ENCODE data around the gene CFAP46. TPM values are rescaled to one million over a fixed set of nuclear protein-coding genes. Genes with fewer than 3 reads are reported as not detected.

CFAP46 gene
- polyA plus RNA-seq, 1 donor from 2014 or later: 2.6 TPM

DNA sequence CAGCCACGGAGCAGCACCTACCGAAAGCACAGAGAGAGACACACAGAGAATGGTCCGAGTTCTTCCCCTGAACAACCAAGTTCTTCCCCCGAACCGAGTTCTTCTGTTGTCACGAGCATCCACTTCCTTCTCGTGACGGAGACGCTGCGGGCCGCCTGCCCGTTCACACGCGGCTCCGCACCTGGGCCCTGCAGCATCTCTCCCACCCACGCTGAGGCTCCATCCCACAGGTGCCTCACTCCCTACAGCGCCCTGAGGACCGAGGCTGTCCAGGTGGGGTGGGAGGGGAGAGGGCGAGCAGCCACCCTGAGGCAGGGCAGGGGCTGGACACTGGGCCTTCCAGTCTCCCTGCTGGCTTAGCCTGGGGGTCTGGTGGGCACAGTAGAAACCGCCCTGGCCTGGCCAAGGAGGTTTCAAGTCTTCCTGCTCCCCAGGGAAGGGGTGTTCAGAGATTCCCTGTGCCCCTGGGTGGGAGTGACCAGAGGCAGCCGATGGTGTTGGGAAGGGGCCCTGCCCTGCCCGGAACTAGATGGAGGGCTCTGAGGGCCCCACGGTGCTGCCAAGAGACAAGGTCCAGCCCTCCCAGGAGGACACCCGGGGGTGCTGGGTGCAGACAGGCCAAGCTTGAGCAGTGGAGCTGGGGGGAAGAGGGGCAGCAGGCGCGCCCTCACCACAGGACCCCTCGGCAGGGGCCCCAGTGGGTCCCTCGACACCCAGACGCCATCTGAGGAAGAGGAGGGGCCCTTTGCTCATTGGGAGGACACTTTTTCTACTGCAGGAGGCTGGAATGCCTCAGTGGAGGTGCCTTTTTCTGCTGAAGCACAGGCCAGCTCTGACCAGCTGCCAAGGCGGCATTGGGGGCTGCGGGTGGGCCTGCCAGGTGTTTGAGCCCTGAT is 151.2 kb downstream of the CFAP46 start:
- no peak overlapping the region for H2AFZ ChIP-seq (ENCODE audit: low read depth, low read length)
- H3K9me2 ChIP-seq (ENCODE audit: insufficient read depth, low read length): no peaks in the 10 kb centered on the region
- H3K27ac ChIP-seq (ENCODE audit: low read length): no peak overlapping the region
- no peak overlapping the region for H3K4me3 ChIP-seq (ENCODE audit: low read length)
- no peaks in the 10 kb centered on the region for H4K20me1 ChIP-seq (ENCODE audit: insufficient read depth)
- H3K4me2 ChIP-seq (ENCODE audit: low read length): no peak overlapping the region
- no peak overlapping the region for H3K9ac ChIP-seq (ENCODE audit: low read length)
- H3K36me3 ChIP-seq (ENCODE audit: insufficient read depth, low read length): no peaks in the 10 kb centered on the region
- no peaks in the 10 kb centered on the region for H3F3A ChIP-seq (ENCODE audit: insufficient read depth, low read length, poor library complexity, severe bottlenecking)
- peaks cover 53% of the 10 kb centered on the region for H3K27me3 ChIP-seq (ENCODE audit: insufficient read depth, low read depth, low read length)
- no peaks in the 10 kb centered on the region for H3K9me3 ChIP-seq (ENCODE audit: low read length)
- no peaks in the 10 kb centered on the region for H3K79me2 ChIP-seq (replicated peaks; ENCODE audit: insufficient read depth, low read length)
- TF ChIP-seq TAF1 (IDR thresholded peaks at IDR 0.05; ENCODE audit: low read depth): no peak
- TF ChIP-seq, protein P1, sequence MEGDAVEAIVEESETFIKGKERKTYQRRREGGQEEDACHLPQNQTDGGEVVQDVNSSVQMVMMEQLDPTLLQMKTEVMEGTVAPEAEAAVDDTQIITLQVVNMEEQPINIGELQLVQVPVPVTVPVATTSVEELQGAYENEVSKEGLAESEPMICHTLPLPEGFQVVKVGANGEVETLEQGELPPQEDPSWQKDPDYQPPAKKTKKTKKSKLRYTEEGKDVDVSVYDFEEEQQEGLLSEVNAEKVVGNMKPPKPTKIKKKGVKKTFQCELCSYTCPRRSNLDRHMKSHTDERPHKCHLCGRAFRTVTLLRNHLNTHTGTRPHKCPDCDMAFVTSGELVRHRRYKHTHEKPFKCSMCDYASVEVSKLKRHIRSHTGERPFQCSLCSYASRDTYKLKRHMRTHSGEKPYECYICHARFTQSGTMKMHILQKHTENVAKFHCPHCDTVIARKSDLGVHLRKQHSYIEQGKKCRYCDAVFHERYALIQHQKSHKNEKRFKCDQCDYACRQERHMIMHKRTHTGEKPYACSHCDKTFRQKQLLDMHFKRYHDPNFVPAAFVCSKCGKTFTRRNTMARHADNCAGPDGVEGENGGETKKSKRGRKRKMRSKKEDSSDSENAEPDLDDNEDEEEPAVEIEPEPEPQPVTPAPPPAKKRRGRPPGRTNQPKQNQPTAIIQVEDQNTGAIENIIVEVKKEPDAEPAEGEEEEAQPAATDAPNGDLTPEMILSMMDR (IDR thresholded peaks at IDR 0.05; ENCODE audit: poor library complexity, severe bottlenecking): no peak

DNA sequence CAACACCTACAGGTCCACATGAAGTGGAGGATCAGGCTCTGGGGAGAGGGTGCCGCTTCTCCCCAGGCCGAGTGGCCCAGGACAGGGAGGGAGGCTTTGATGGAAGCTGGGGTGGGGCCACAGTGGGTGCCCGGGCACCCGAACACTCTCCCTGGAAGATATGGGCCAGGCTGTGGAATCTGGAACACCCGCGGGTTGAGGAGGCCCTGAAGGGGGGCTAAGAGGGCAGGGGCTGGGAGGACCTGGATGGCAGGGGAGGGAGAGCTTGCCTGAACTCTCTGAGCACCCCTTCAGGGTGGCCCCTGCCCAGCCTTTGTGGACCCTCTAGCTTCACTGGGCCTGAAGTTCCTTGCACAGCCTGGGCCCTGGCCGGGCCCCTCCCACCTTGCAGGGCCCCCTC is 151.9 kb downstream of the CFAP46 start:
- TF ChIP-seq, protein P1 (IDR thresholded peaks at IDR 0.05; ENCODE audit: poor library complexity, severe bottlenecking): no peak
- TF ChIP-seq POLR2AphosphoS5 (IDR thresholded peaks at IDR 0.05): no peak
- Histone ChIP-seq H3K9ac (ENCODE audit: low read length) (no peak overlapping the region), H3K27me3 (ENCODE audit: insufficient read depth, low read depth, low read length) (peaks cover 54% of the 10 kb centered on the region)

DNA sequence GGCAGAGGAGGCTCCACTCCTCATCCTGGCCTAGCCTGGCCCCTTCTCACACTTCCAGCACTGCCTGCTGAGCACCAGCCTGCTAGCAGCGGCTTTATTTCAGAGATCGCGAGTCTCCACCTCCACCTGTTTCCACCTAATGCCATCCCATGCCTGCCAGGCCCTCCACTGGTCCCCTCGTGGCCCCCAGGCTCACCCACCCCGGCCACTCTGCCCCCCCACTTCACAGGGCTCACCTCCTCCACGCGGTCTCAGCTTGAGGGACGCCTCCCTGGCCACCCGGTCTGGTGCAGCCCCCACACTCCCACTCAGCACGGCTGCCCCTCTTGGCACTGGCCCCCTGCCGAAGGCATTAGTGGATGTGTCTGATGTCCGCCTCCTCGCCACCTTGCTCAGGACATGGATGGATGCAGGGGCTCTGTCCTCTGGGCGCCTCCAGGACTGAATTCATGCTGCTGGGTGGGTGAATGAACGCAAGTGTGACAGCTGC is 152.7 kb downstream of the CFAP46 start:
- Histone ChIP-seq H3K4me3 (ENCODE audit: low read length) (no peak overlapping the region), H4K20me1 (ENCODE audit: insufficient read depth) (no peaks in the 10 kb centered on the region), H3K27me3 (ENCODE audit: insufficient read depth, low read depth, low read length) (peaks cover 60% of the 10 kb centered on the region), H3F3A (ENCODE audit: insufficient read depth, low read length, poor library complexity, severe bottlenecking) (no peaks in the 10 kb centered on the region), H3K9me2 (ENCODE audit: insufficient read depth, low read length) (no peaks in the 10 kb centered on the region), H3K4me2 (ENCODE audit: low read length) (no peak overlapping the region), H2AFZ (ENCODE audit: low read depth, low read length) (no peak overlapping the region), H3K79me2 (replicated peaks; ENCODE audit: insufficient read depth, low read length) (no peaks in the 10 kb centered on the region), H3K9ac (ENCODE audit: low read length) (no peak overlapping the region), H3K36me3 (ENCODE audit: insufficient read depth, low read length) (no peaks in the 10 kb centered on the region), H3K27ac (ENCODE audit: low read length) (no peak overlapping the region), H3K9me3 (ENCODE audit: low read length) (no peaks in the 10 kb centered on the region)
- TF ChIP-seq EP300 (conservative IDR thresholded peaks at IDR 0.05; ENCODE audit: poor library complexity, severe bottlenecking): no peak
- TF ChIP-seq, protein P1 (IDR thresholded peaks at IDR 0.05; ENCODE audit: poor library complexity, severe bottlenecking): no peak
- no peak for TF ChIP-seq SMC3 (conservative IDR thresholded peaks at IDR 0.05; ENCODE audit: poor library complexity)
- TF ChIP-seq RAD21 (conservative IDR thresholded peaks at IDR 0.05): no peak
- no peak for TF ChIP-seq POLR2AphosphoS5 (IDR thresholded peaks at IDR 0.05)
- no peak for TF ChIP-seq TAF1 (IDR thresholded peaks at IDR 0.05; ENCODE audit: low read depth)
- no peak for TF ChIP-seq MXI1 (conservative IDR thresholded peaks at IDR 0.05; ENCODE audit: poor library complexity, severe bottlenecking)
- TF ChIP-seq EZH2 (IDR thresholded peaks at IDR 0.05; ENCODE audit: borderline replicate concordance, insufficient read depth, low read length, poor library complexity, severe bottlenecking): no peak
- TF ChIP-seq, protein P2, sequence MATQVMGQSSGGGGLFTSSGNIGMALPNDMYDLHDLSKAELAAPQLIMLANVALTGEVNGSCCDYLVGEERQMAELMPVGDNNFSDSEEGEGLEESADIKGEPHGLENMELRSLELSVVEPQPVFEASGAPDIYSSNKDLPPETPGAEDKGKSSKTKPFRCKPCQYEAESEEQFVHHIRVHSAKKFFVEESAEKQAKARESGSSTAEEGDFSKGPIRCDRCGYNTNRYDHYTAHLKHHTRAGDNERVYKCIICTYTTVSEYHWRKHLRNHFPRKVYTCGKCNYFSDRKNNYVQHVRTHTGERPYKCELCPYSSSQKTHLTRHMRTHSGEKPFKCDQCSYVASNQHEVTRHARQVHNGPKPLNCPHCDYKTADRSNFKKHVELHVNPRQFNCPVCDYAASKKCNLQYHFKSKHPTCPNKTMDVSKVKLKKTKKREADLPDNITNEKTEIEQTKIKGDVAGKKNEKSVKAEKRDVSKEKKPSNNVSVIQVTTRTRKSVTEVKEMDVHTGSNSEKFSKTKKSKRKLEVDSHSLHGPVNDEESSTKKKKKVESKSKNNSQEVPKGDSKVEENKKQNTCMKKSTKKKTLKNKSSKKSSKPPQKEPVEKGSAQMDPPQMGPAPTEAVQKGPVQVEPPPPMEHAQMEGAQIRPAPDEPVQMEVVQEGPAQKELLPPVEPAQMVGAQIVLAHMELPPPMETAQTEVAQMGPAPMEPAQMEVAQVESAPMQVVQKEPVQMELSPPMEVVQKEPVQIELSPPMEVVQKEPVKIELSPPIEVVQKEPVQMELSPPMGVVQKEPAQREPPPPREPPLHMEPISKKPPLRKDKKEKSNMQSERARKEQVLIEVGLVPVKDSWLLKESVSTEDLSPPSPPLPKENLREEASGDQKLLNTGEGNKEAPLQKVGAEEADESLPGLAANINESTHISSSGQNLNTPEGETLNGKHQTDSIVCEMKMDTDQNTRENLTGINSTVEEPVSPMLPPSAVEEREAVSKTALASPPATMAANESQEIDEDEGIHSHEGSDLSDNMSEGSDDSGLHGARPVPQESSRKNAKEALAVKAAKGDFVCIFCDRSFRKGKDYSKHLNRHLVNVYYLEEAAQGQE (IDR thresholded peaks at IDR 0.05; ENCODE audit: borderline replicate concordance): no peak

More for the DNA sequence above, 151.9 kb downstream of the CFAP46 start:
- no peak overlapping the region for H3K4me2 ChIP-seq (ENCODE audit: low read length)
- no peak overlapping the region for H2AFZ ChIP-seq (ENCODE audit: low read depth, low read length)
- H3K9me3 ChIP-seq (ENCODE audit: low read length): no peaks in the 10 kb centered on the region
- H3K27ac ChIP-seq (ENCODE audit: low read length): no peak overlapping the region
- no peaks in the 10 kb centered on the region for H4K20me1 ChIP-seq (ENCODE audit: insufficient read depth)
- H3K4me3 ChIP-seq (ENCODE audit: low read length): no peak overlapping the region
- H3K36me3 ChIP-seq (ENCODE audit: insufficient read depth, low read length): no peaks in the 10 kb centered on the region
- no peaks in the 10 kb centered on the region for H3K9me2 ChIP-seq (ENCODE audit: insufficient read depth, low read length)
- H3F3A ChIP-seq (ENCODE audit: insufficient read depth, low read length, poor library complexity, severe bottlenecking): no peaks in the 10 kb centered on the region
- H3K79me2 ChIP-seq (replicated peaks; ENCODE audit: insufficient read depth, low read length): no peaks in the 10 kb centered on the region

All from neural cell (in vitro differentiated cells).